Adrenal gland (tissue), 19 donors: Measurements from ENCODE around the gene DSCAML1. TPM values are rescaled to one million over a fixed set of nuclear protein-coding genes. Genes with fewer than 3 reads are reported as not detected.
A peak's percentile ranks its signal among the peaks of the same experiment; 100 is the strongest.

Experiments
- DNase-seq, 7 donors: peaks; one replicate each; pipeline ENCODE4 v3.0.0-alpha.2; 2019 to 2020
- H3K27ac ChIP-seq, 5 donors: fragments of 200-600 bp; sonication (generic) in 4 of 5; 1 replicate in 3 of 5; 2 replicates in 2 of 5; pipeline versions ENCODE4 v1.5.1 to v1.8.0; 2016 to 2020; ENCODE audit warnings: mild to moderate bottlenecking in 1 of 5
- H3K27me3 ChIP-seq: fragments of 200-600 bp; 2 replicates; pipeline ENCODE4 v1.8.0; 2021
- H3K36me3 ChIP-seq, 2 donors: fragments of 200-600 bp; replicated peaks in 1 of 2; 1 replicate in 1 of 2; 2 replicates in 1 of 2; pipeline versions ENCODE4 v1.5.1 to v1.8.0; 2018 to 2022
- H3K4me1 ChIP-seq, 2 donors: fragments of 200-600 bp; replicated peaks in 1 of 2; 1 replicate in 1 of 2; 2 replicates in 1 of 2; pipeline versions ENCODE4 v1.5.1 to v1.8.0; 2018 to 2021
- H3K4me3 ChIP-seq, 4 donors: fragments of 200-600 bp; sonication (generic) in 3 of 4; one replicate each; pipeline ENCODE4 v1.5.1; 2016 to 2018
- H3K9me3 ChIP-seq, 3 donors: fragments of 200-600 bp; sonication (generic) in 1 of 3; replicated peaks in 1 of 3; 1 replicate in 2 of 3; 2 replicates in 1 of 3; pipeline versions ENCODE4 v1.5.1 to v1.8.0; 2016 to 2021
- POLR2A ChIP-seq, 2 donors: fragments of 450-650 bp; IDR thresholded peaks; one replicate each; pipeline ENCODE4 v1.6.1; 2017; ENCODE audit warnings: antibody characterized with exemption in 2 of 2, mild to moderate bottlenecking in 2 of 2, moderate library complexity in 1 of 2
- WGBS, 4 donors: extraction: QIAGEN DNeasy Blood & Tissue Kit in 2 of 4; methylation state at CpG; one replicate each; pipeline versions ENCODE4 v1.1.5 to v1.1.7; 2013 to 2017; 5-methylcytosine and 5-hydroxymethylcytosine counted together
- intact Hi-C, 2 donors: fragments of 100-400 bp; cut with DNase I; formaldehyde crosslinking; loops; one replicate each; pipeline versions ENCODE4 v1.14.1 to v1.15.0; 2022 to 2023
- long read RNA-seq, 10 donors: library from polyadenylated mRNA in 3 of 10; unstranded in 2 of 10; stranded (forward) in 1 of 10; transcript quantifications; one replicate each; pipeline ENCODE4 v2.0.0 and lab custom pipeline, GENCODE V29; 2021 to 2026
- polyA plus RNA-seq, 3 donors: library from polyadenylated mRNA; stranded (reverse); fragments of 200-250 nt in 2 of 3; fragments of 350-450 nt in 1 of 3; fragmentation: Illumina TruSeq in 1 of 3; extraction: RNeasy Lipid Tissue Mini Kit (QIAGEN cat#74804) in 1 of 3; gene quantifications; one replicate each; pipeline ENCODE4 v1.2.3, GENCODE V29; 2013 to 2014
- total RNA-seq, 9 donors: library from RNA; depleted of rRNA in 4 of 9; stranded (reverse); fragments of >200 nt in 4 of 9; fragments of 120-200 nt in 1 of 9; fragmentation: NEBNext Ultra II Directional in 1 of 9; extraction: Animal tissue kit (Norgen Biotek cat#: 25700) in 1 of 9; gene quantifications; one replicate each; pipeline versions ENCODE4 v1.1.0 to v1.2.4, GENCODE V29; 2013 to 2023
- TF ChIP-seq, protein P1 (sequence below), 6 experiments: fragments of 450-650 bp in 4 of 6; fragments of 200-600 bp in 2 of 6; sonication (generic) in 1 of 6; IDR thresholded peaks; 1 replicate in 5 of 6; 2 replicates in 1 of 6; pipeline versions ENCODE4 v1.5.1 to v1.8.0; 2016 to 2021; ENCODE audit warnings: antibody characterized with exemption in 6 of 6, mild to moderate bottlenecking in 2 of 6, moderate library complexity in 1 of 6
- donor health status: healthy with polysubstance abuse.
- donor health status: Bipolar disorder and iron deficiency.
- donor health status: DM: yes; HTN: yes; CAD: no.
- donor health status: DM: no; HTN: no; CAD: no.
- donor health status: DM: no; HTN: no; CAD: no.
- donor health status: DM: yes; HTN: yes; CAD: no.

The DSCAML1 gene, protein sequence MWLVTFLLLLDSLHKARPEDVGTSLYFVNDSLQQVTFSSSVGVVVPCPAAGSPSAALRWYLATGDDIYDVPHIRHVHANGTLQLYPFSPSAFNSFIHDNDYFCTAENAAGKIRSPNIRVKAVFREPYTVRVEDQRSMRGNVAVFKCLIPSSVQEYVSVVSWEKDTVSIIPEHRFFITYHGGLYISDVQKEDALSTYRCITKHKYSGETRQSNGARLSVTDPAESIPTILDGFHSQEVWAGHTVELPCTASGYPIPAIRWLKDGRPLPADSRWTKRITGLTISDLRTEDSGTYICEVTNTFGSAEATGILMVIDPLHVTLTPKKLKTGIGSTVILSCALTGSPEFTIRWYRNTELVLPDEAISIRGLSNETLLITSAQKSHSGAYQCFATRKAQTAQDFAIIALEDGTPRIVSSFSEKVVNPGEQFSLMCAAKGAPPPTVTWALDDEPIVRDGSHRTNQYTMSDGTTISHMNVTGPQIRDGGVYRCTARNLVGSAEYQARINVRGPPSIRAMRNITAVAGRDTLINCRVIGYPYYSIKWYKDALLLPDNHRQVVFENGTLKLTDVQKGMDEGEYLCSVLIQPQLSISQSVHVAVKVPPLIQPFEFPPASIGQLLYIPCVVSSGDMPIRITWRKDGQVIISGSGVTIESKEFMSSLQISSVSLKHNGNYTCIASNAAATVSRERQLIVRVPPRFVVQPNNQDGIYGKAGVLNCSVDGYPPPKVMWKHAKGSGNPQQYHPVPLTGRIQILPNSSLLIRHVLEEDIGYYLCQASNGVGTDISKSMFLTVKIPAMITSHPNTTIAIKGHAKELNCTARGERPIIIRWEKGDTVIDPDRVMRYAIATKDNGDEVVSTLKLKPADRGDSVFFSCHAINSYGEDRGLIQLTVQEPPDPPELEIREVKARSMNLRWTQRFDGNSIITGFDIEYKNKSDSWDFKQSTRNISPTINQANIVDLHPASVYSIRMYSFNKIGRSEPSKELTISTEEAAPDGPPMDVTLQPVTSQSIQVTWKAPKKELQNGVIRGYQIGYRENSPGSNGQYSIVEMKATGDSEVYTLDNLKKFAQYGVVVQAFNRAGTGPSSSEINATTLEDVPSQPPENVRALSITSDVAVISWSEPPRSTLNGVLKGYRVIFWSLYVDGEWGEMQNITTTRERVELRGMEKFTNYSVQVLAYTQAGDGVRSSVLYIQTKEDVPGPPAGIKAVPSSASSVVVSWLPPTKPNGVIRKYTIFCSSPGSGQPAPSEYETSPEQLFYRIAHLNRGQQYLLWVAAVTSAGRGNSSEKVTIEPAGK (N-terminal part only)
- total RNA-seq: 1 to 10 TPM in 1 of 9 donors, under 1 TPM in 7, not detected in 1; 0.09 to 1.7 (median 0.56) TPM
- 1 to 10 TPM in 1 of 3 donors, under 1 TPM in 2; 0.33 to 1.9 (median 0.40) TPM for polyA plus RNA-seq
- long read RNA-seq, donor 1: 0 reads
- long read RNA-seq, donor 2: 0 reads
- long read RNA-seq, donor 3: 0 reads
- long read RNA-seq, donor 4: 0 reads
- long read RNA-seq, donor 5: 0 reads
- long read RNA-seq, donor 6, partial matches to known transcripts: 0 of 1 reads
- long read RNA-seq, donor 6, other reads (novel, unspliced or antisense): 1 of 1 reads
- long read RNA-seq, donor 7: 0 reads
- long read RNA-seq, donor 8: 0 reads
- long read RNA-seq, donor 9: 0 reads
- long read RNA-seq, donor 10: 0 reads

GRCh38 chr11:117796872-117797529 lies at the start of gene DSCAML1:
Gene DSCAML1, minus strand, starts transcription at chr11:117797216. Its CDS starts 137 bp downstream, at chr11:117797079.
- intact Hi-C loops: no loop called here
- H3K27me3 ChIP-seq: peaks cover 31% of the 10 kb centered on the region

GRCh38 chr11:117843666-117844484 lies 46.9 kb upstream of the DSCAML1 start:
- DNase-seq: peak; percentile 67 to 92 (median 83)
- TF ChIP-seq, protein P1, sequence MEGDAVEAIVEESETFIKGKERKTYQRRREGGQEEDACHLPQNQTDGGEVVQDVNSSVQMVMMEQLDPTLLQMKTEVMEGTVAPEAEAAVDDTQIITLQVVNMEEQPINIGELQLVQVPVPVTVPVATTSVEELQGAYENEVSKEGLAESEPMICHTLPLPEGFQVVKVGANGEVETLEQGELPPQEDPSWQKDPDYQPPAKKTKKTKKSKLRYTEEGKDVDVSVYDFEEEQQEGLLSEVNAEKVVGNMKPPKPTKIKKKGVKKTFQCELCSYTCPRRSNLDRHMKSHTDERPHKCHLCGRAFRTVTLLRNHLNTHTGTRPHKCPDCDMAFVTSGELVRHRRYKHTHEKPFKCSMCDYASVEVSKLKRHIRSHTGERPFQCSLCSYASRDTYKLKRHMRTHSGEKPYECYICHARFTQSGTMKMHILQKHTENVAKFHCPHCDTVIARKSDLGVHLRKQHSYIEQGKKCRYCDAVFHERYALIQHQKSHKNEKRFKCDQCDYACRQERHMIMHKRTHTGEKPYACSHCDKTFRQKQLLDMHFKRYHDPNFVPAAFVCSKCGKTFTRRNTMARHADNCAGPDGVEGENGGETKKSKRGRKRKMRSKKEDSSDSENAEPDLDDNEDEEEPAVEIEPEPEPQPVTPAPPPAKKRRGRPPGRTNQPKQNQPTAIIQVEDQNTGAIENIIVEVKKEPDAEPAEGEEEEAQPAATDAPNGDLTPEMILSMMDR (IDR thresholded peaks at IDR 0.05): peak; percentile 97 to 100 (median 99)
- no peak for TF ChIP-seq POLR2A (IDR thresholded peaks at IDR 0.05)
- H3K4me1 ChIP-seq: peaks cover 0 to 11% of the 10 kb centered on the region in 2 donors
- H3K9me3 ChIP-seq: no peaks in the 10 kb centered on the region
- WGBS, 4 donors: 13 to 27% (median 22%) methylated on average over 7 to 9 of the region's 9 CpGs
- H3K27me3 ChIP-seq: no peaks in the 10 kb centered on the region
- peaks cover 0 to 16% of the 10 kb centered on the region in 2 donors for H3K36me3 ChIP-seq
- intact Hi-C loops: loop anchor here (2.0 kb wide), 2 partner anchors 103 to 105 kb away; no protein-coding TSS in a partner anchor
- H3K27ac ChIP-seq: no peak overlapping the region
- no peak overlapping the region for H3K4me3 ChIP-seq

More at GRCh38 chr11:117796872-117797529, at the start of gene DSCAML1:
- Histone ChIP-seq H3K4me1 (peaks cover 8 to 11% of the 10 kb centered on the region in 2 donors), H3K36me3 (no peaks in the 10 kb centered on the region), H3K9me3 (no peaks in the 10 kb centered on the region), H3K27ac (no peak within 1 kb of the TSS), H3K4me3 (peak within 1 kb of the TSS in 2 of 4 donors; percentile 6 to 36)
- peak in 1 of 7 donors; percentile 10 for DNase-seq
- no peak for TF ChIP-seq POLR2A (IDR thresholded peaks at IDR 0.05)
- TF ChIP-seq, protein P1 (IDR thresholded peaks at IDR 0.05): no peak
- WGBS, 4 donors: 0 to 7% (median 4%) methylated on average over 3 to 66 of the region's 66 CpGs
